ENCODE data around the gene MRPS34.

MRPS34 gene

GRCh38 chr16:1794221-1794871 lies 21.4 kb upstream of the MRPS34 start:
- no peak for DNase-seq

- no peak for DNase-seq
These were observed 20.8 kb upstream of the MRPS34 start, which contains the start of gene IGFALS for GRCh38 chr16:1793578-1794220. IGFALS (minus strand) TSS chr16:1793705; CDS start chr16:1793652, 53 bp downstream.

GRCh38 chr16:1792836-1793577 lies 20.1 kb upstream of the MRPS34 start:
- no peak for DNase-seq

GRCh38 chr16:1791943-1792812 lies 19.2 kb upstream of the MRPS34 start:
- no peak for DNase-seq

- DNase-seq, result no peak
These were observed 18.5 kb upstream of the MRPS34 start for GRCh38 chr16:1791256-1791942.

GRCh38 chr16:1790611-1791255 lies 17.8 kb upstream of the MRPS34 start:
- DNase-seq, result no peak

- no peak for DNase-seq
These were observed 17.3 kb upstream of the MRPS34 start for GRCh38 chr16:1790261-1790610.

GRCh38 chr16:1789643-1790045 lies 16.7 kb upstream of the MRPS34 start:
- no peak for DNase-seq

GRCh38 chr16:1788708-1789100 lies 15.8 kb upstream of the MRPS34 start:
- DNase-seq, result no peak

- no peak for DNase-seq
These were observed 15.3 kb upstream of the MRPS34 start for GRCh38 chr16:1788095-1788707.

GRCh38 chr16:1787322-1788094 lies 14.6 kb upstream of the MRPS34 start:
- DNase-seq, result no peak

- no peak for DNase-seq
These were observed 14.1 kb upstream of the MRPS34 start for GRCh38 chr16:1787056-1787321.

- DNase-seq, result no peak
These were observed 13.5 kb upstream of the MRPS34 start for GRCh38 chr16:1786242-1787055.

- no peak for DNase-seq
These were observed 12.9 kb upstream of the MRPS34 start for GRCh38 chr16:1785846-1786170.

- no peak for DNase-seq
These were observed 12.3 kb upstream of the MRPS34 start for GRCh38 chr16:1784977-1785845.

GRCh38 chr16:1782408-1783264 lies 9.7 kb upstream of the MRPS34 start, which contains the start of the genes NUBP2 and SPSB3:
NUBP2 (plus strand) TSS chr16:1782960; CDS start chr16:1783021, 61 bp downstream.
SPSB3 (minus strand) TSS chr16:1782571; CDS start chr16:1781483, 1,088 bp downstream.
- peak; percentile 99 for DNase-seq

GRCh38 chr16:1781758-1782407 lies 8.9 kb upstream of the MRPS34 start:
- peak; percentile 31 for DNase-seq

Data from NCI-H1092 treated with DMSO at 0.1 percent for 48 hours (cell line).